Epithelial cell of proximal tubule (primary cell): ENCODE data around the gene RAB40C. TPM values are rescaled to one million over a fixed set of nuclear protein-coding genes. Genes with fewer than 3 reads are reported as not detected.

Source experiments
- DNase-seq: peaks from one replicate; pipeline ENCODE4 v3.0.0-alpha.2; 2011; ENCODE audit warnings: low read depth
- H3K4me3 ChIP-seq: 2 replicates; pipeline ENCODE4 v1.5.1; 2011; ENCODE audit warnings: low read depth, mild to moderate bottlenecking, low read length
- total RNA-seq: library from RNA; depleted of rRNA; stranded (reverse); fragments of >200 nt; gene quantifications from 2 replicates; pipeline ENCODE4 v1.2.3, GENCODE V29; 2015
- TF ChIP-seq, protein P1 (sequence below): conservative IDR thresholded peaks from 2 replicates; pipeline ENCODE4 v1.5.1; 2012; ENCODE audit warnings: low read depth, mild to moderate bottlenecking, low read length

Gene RAB40C, protein sequence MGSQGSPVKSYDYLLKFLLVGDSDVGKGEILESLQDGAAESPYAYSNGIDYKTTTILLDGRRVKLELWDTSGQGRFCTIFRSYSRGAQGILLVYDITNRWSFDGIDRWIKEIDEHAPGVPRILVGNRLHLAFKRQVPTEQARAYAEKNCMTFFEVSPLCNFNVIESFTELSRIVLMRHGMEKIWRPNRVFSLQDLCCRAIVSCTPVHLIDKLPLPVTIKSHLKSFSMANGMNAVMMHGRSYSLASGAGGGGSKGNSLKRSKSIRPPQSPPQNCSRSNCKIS
- 9.9 and 16.6 TPM in 2 replicates for total RNA-seq

DNA sequence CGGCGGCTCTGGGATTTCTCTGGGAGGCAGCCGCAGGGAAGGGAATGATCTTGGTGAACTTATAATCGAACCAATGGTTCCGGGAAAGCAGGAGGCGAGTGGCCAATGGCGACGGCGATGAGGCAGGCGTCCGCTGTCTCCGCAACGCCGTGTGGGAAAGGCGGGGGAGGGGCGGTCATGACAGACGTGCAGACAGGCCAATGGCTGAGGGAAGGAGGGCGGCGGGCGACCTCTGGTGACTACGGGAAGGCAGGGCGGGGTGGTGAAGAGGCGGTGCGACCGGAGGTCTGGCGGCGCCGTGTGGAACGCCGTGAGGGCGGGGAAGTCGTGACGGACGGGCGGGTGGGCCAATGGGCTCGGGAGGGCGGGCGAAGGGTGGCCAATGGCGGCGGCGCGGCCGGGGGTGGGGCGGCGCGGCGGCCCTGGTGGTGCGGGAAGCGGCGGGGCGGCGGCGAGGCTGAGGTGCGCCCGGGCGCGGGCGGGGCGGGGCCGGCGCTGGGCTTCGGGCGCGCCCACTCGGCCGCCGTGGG lies at the start of gene RAB40C:
RAB40C (plus strand) TSS at position 409 of the 530 bp plus-strand sequence. CDS start 226 bp downstream, outside the sequence.
- DNase-seq = peak; percentile 54
- TF ChIP-seq, protein P1, sequence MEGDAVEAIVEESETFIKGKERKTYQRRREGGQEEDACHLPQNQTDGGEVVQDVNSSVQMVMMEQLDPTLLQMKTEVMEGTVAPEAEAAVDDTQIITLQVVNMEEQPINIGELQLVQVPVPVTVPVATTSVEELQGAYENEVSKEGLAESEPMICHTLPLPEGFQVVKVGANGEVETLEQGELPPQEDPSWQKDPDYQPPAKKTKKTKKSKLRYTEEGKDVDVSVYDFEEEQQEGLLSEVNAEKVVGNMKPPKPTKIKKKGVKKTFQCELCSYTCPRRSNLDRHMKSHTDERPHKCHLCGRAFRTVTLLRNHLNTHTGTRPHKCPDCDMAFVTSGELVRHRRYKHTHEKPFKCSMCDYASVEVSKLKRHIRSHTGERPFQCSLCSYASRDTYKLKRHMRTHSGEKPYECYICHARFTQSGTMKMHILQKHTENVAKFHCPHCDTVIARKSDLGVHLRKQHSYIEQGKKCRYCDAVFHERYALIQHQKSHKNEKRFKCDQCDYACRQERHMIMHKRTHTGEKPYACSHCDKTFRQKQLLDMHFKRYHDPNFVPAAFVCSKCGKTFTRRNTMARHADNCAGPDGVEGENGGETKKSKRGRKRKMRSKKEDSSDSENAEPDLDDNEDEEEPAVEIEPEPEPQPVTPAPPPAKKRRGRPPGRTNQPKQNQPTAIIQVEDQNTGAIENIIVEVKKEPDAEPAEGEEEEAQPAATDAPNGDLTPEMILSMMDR = no peak
- peak within 1 kb of the TSS; percentile 88 for H3K4me3 ChIP-seq

DNA sequence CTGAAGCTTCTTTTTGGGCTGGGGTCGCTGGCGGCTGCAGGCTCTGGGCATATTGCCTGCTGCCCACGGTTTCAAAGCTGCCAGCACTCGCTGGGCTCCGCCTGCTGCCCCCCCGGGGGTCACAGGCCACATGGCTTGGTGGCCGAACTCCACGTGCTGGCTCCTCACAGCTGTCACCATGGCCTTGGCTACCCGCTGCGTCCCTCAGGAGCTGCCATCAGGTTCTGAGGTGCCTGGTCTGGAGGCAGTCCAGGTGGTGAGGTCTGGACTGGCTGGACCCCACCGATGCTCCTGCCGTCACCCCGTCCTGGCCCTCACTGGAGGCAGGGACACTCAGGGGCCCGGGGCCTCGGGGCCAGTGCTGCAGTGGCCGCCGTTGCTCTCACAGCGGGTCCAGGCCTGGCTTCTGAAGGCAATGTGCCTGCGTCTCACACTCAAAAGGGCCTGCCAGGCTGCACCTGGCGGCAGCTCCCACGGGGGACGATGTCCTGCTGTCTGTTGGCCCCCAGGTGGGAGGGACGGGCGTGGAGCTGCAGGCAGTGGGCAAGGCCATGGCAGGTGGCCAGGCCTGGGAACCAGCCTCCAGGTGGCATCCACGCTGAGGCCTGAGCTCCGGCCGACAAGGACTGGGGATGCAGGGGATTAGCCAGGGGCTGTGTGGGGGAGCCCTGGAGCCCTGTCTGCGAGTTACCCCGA lies 49.1 kb upstream of the RAB40C start:
- TF ChIP-seq, protein P1 = no peak
- no peak for DNase-seq
- no peak overlapping the region for H3K4me3 ChIP-seq

DNA sequence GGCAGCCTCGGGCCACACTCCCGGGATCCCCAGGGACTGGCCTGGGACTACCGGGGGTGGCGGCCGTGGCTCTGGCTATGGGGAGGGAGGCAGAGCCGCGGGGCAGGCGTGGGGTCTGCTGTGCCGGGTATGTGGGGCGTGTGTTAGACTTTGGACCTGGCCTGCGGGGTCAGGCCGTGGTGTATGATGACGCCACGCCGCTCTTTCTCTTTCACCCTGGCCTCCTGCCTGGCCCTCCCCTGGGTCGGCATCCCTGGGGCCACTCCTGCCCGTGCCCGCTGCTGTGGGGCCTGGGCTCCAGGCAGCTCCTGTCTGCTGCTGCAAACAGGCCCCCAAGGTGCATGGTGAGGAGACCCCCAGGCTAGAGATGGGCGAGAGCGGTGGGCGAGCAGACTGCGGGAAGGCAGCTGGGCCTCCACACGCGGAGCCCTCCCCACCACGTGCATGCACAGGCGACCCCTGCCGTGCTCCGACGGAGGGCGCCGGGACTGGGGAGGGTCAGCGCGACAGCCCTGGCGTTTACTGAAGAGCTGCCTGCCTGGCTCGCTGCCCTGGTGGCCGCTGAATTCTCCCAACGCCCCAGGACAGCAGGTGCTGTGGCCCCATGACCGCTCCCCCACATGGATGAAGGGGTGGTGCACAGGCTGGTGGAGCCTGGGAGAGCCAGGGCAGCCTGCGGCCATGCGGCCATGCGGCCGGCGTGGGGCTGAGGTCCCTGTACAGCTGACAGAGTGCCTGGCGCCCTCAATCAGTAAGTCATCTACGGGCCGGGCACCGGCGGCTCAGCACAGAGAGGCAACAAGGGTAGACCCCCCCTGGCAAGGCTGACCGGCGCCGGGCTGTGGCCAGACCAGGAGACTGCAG lies 46.3 kb upstream of the RAB40C start:
- no peak for DNase-seq
- no peak overlapping the region for H3K4me3 ChIP-seq
- TF ChIP-seq, protein P1 = no peak

DNA sequence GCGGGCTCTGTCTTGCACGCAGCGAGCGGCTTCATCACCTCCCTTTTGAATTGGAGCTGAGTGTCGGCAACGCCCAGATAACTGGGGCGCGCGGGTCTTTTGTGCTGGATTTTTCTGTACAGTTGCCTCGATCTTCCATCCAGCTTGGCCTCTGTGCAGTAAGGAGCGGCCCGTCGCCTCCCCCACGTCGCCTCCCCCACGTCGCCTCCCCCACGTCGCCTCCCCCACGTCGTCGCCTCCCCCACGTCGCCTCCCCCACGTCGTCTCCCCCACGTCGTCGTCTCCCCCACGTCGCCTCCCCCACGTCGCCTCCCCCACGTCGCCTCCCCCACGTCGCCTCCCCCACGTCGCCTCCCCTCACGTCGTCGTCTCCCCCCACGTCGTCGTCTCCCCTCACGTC lies 45.3 kb upstream of the RAB40C start:
- TF ChIP-seq, protein P1 = no peak

DNA sequence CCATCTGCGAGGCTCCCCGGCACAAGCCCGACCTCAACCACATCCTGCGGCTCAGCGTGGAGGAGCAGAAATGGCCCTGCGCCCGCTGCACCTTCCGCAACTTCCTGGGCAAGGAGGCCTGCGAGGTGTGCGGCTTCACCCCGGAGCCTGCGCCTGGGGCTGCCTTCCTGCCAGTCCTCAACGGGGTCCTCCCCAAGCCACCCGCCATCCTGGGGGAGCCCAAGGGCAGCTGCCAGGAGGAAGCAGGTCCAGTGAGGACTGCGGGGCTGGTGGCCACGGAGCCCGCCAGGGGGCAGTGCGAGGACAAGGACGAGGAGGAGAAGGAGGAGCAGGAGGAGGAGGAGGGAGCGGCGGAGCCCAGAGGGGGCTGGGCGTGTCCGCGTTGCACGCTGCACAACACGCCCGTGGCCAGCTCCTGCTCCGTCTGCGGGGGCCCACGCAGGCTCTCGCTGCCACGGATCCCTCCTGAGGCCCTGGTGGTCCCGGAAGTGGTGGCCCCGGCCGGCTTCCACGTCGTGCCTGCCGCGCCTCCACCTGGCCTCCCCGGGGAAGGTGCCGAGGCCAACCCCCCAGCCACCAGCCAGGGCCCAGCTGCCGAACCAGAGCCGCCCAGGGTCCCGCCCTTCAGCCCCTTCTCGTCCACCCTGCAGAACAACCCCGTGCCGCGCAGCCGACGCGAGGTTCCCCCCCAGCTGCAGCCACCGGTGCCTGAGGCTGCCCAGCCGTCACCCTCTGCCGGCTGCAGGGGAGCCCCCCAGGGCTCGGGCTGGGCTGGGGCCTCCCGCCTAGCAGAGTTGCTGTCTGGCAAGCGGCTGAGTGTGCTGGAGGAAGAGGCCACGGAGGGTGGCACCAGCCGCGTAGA lies 42.7 kb upstream of the RAB40C start:
- DNase-seq = no peak
- TF ChIP-seq, protein P1 = peak; percentile 36
- no peak overlapping the region for H3K4me3 ChIP-seq

More for the DNA sequence above, 45.3 kb upstream of the RAB40C start:
- H3K4me3 ChIP-seq = no peak overlapping the region
- DNase-seq = no peak

DNA sequence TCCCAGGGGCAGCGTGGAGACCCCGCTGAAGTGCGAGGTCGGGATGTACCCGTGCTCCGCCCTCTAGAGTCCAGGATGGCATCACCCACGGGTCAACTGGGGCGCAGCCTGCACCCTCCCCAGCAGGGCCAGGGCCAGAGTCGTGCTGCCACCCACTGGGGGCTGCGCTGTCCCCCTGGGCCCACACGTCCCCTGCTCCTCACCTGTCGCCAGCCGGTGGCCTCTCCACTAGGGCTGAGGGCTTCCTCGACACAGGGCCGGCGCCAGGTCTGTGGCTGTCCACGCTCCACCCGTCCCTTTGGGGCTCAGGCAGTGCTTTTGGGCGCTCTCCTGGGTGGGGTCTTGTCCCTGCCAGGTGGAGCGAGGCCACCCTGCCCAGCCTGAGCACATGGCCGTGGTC lies 41.3 kb upstream of the RAB40C start:
- H3K4me3 ChIP-seq = no peak overlapping the region
- DNase-seq = no peak
- TF ChIP-seq, protein P1 = no peak
